ENCODE results near the gene STOM. TPM values are rescaled to one million over a fixed set of nuclear protein-coding genes. Genes with fewer than 3 reads are reported as not detected.

The STOM gene
- total and polyA plus RNA-seq, 4 donors, result 40.5 to 106 (median 63.9) TPM

GRCh38 chr9:121299467-121300282 lies 70.4 kb downstream of the STOM start:
- Histone ChIP-seq H3K9me3 (ENCODE audit: control insufficient read depth, insufficient read depth, low read length) (no peaks in the 10 kb centered on the region), H3K4me3 (ENCODE audit: low read depth, low read length) (peak overlapping the region; percentile 45), H3K27ac (ENCODE audit: low read depth, low read length) (peak overlapping the region; percentile 84), H3K27me3 (ENCODE audit: control insufficient read depth, insufficient read depth, low read length) (peaks cover 10% of the 10 kb centered on the region), H3K4me1 (ENCODE audit: control insufficient read depth, insufficient read depth, low read length) (peaks cover 44% of the 10 kb centered on the region), H3K36me3 (ENCODE audit: control insufficient read depth, insufficient read depth, low read length) (peaks cover 20% of the 10 kb centered on the region)
- 3% methylated on average over 74 of the region's 74 CpGs for WGBS (ENCODE audit: insufficient coverage)
- DNase-seq (ENCODE audit: low read depth in 4 of 6, low spot score in 6 of 6), result peak in 2 of 6 donors; percentile 33 to 60

- peak in 1 of 6 donors; percentile 58 for DNase-seq (ENCODE audit: low read depth in 4 of 6, low spot score in 6 of 6)
These were observed 71.2 kb downstream of the STOM start for GRCh38 chr9:121298689-121299466.

GRCh38 chr9:121298016-121298538 lies 72.0 kb downstream of the STOM start:
- 53% methylated on average over 5 of the region's 7 CpGs for WGBS (ENCODE audit: insufficient coverage)
- H3K27me3 ChIP-seq (ENCODE audit: control insufficient read depth, insufficient read depth, low read length), result peaks cover 10% of the 10 kb centered on the region
- no peaks in the 10 kb centered on the region for H3K9me3 ChIP-seq (ENCODE audit: control insufficient read depth, insufficient read depth, low read length)
- DNase-seq (ENCODE audit: low read depth in 4 of 6, low spot score in 6 of 6), result no peak
- H3K4me3 ChIP-seq (ENCODE audit: low read depth, low read length), result no peak overlapping the region
- peaks cover 13% of the 10 kb centered on the region for H3K36me3 ChIP-seq (ENCODE audit: control insufficient read depth, insufficient read depth, low read length)
- H3K4me1 ChIP-seq (ENCODE audit: control insufficient read depth, insufficient read depth, low read length), result peaks cover 52% of the 10 kb centered on the region
- H3K27ac ChIP-seq (ENCODE audit: low read depth, low read length), result peak overlapping the region; percentile 84

More at GRCh38 chr9:121298689-121299466, 71.2 kb downstream of the STOM start:
- H3K4me1 ChIP-seq (ENCODE audit: control insufficient read depth, insufficient read depth, low read length), result peaks cover 52% of the 10 kb centered on the region
- peaks cover 10% of the 10 kb centered on the region for H3K27me3 ChIP-seq (ENCODE audit: control insufficient read depth, insufficient read depth, low read length)
- H3K36me3 ChIP-seq (ENCODE audit: control insufficient read depth, insufficient read depth, low read length), result peaks cover 16% of the 10 kb centered on the region
- WGBS (ENCODE audit: insufficient coverage), result 42% methylated on average over 12 of the region's 13 CpGs
- no peaks in the 10 kb centered on the region for H3K9me3 ChIP-seq (ENCODE audit: control insufficient read depth, insufficient read depth, low read length)
- peak overlapping the region; percentile 38 for H3K4me3 ChIP-seq (ENCODE audit: low read depth, low read length)
- peak overlapping the region; percentile 84 for H3K27ac ChIP-seq (ENCODE audit: low read depth, low read length)

GRCh38 chr9:121297389-121297788 lies 72.7 kb downstream of the STOM start:
- Histone ChIP-seq H3K36me3 (ENCODE audit: control insufficient read depth, insufficient read depth, low read length) (peaks cover 6% of the 10 kb centered on the region), H3K4me3 (ENCODE audit: low read depth, low read length) (no peak overlapping the region), H3K9me3 (ENCODE audit: control insufficient read depth, insufficient read depth, low read length) (no peaks in the 10 kb centered on the region), H3K27me3 (ENCODE audit: control insufficient read depth, insufficient read depth, low read length) (peaks cover 10% of the 10 kb centered on the region), H3K27ac (ENCODE audit: low read depth, low read length) (peak overlapping the region; percentile 84), H3K4me1 (ENCODE audit: control insufficient read depth, insufficient read depth, low read length) (peaks cover 58% of the 10 kb centered on the region)
- DNase-seq (ENCODE audit: low read depth in 4 of 6, low spot score in 6 of 6), result no peak
- WGBS (ENCODE audit: insufficient coverage), result no CpG with 5 or more reads among the region's 4 CpGs

GRCh38 chr9:121296213-121297127 lies 73.6 kb downstream of the STOM start:
- DNase-seq (ENCODE audit: low read depth in 4 of 6, low spot score in 6 of 6), result no peak
- peaks cover 10% of the 10 kb centered on the region for H3K27me3 ChIP-seq (ENCODE audit: control insufficient read depth, insufficient read depth, low read length)
- 87% methylated on average over 6 of the region's 7 CpGs for WGBS (ENCODE audit: insufficient coverage)
- H3K36me3 ChIP-seq (ENCODE audit: control insufficient read depth, insufficient read depth, low read length), result no peaks in the 10 kb centered on the region
- H3K9me3 ChIP-seq (ENCODE audit: control insufficient read depth, insufficient read depth, low read length), result no peaks in the 10 kb centered on the region
- no peak overlapping the region for H3K4me3 ChIP-seq (ENCODE audit: low read depth, low read length)
- H3K4me1 ChIP-seq (ENCODE audit: control insufficient read depth, insufficient read depth, low read length), result peaks cover 58% of the 10 kb centered on the region
- peak overlapping the region; percentile 15 for H3K27ac ChIP-seq (ENCODE audit: low read depth, low read length)

GRCh38 chr9:121295662-121296191 lies 74.3 kb downstream of the STOM start:
- Histone ChIP-seq H3K27ac (ENCODE audit: low read depth, low read length) (peak overlapping the region; percentile 69), H3K4me1 (ENCODE audit: control insufficient read depth, insufficient read depth, low read length) (peaks cover 54% of the 10 kb centered on the region), H3K4me3 (ENCODE audit: low read depth, low read length) (no peak overlapping the region)

GRCh38 chr9:121294866-121295661 lies 75.0 kb downstream of the STOM start:
- Histone ChIP-seq H3K27ac (ENCODE audit: low read depth, low read length) (peak overlapping the region; percentile 69), H3K4me3 (ENCODE audit: low read depth, low read length) (no peak overlapping the region), H3K27me3 (ENCODE audit: control insufficient read depth, insufficient read depth, low read length) (peaks cover 2% of the 10 kb centered on the region), H3K4me1 (ENCODE audit: control insufficient read depth, insufficient read depth, low read length) (peaks cover 49% of the 10 kb centered on the region), H3K36me3 (ENCODE audit: control insufficient read depth, insufficient read depth, low read length) (no peaks in the 10 kb centered on the region), H3K9me3 (ENCODE audit: control insufficient read depth, insufficient read depth, low read length) (no peaks in the 10 kb centered on the region)
- peak in 1 of 6 donors; percentile 76 for DNase-seq (ENCODE audit: low read depth in 4 of 6, low spot score in 6 of 6)
- WGBS (ENCODE audit: insufficient coverage), result 86% methylated on average over 12 of the region's 13 CpGs

More at GRCh38 chr9:121295662-121296191, 74.3 kb downstream of the STOM start:
- Histone ChIP-seq H3K36me3 (ENCODE audit: control insufficient read depth, insufficient read depth, low read length) (no peaks in the 10 kb centered on the region), H3K9me3 (ENCODE audit: control insufficient read depth, insufficient read depth, low read length) (no peaks in the 10 kb centered on the region), H3K27me3 (ENCODE audit: control insufficient read depth, insufficient read depth, low read length) (peaks cover 6% of the 10 kb centered on the region)
- 62% methylated on average over 5 of the region's 5 CpGs for WGBS (ENCODE audit: insufficient coverage)
- no peak for DNase-seq (ENCODE audit: low read depth in 4 of 6, low spot score in 6 of 6)

- 84% methylated on average over 5 of the region's 6 CpGs for WGBS (ENCODE audit: insufficient coverage)
- H3K27ac ChIP-seq (ENCODE audit: low read depth, low read length), result peak overlapping the region; percentile 69
- peaks cover 52% of the 10 kb centered on the region for H3K4me1 ChIP-seq (ENCODE audit: control insufficient read depth, insufficient read depth, low read length)
- no peak overlapping the region for H3K4me3 ChIP-seq (ENCODE audit: low read depth, low read length)
- H3K36me3 ChIP-seq (ENCODE audit: control insufficient read depth, insufficient read depth, low read length), result no peaks in the 10 kb centered on the region
- DNase-seq (ENCODE audit: low read depth in 4 of 6, low spot score in 6 of 6), result no peak
- H3K27me3 ChIP-seq (ENCODE audit: control insufficient read depth, insufficient read depth, low read length), result peaks cover 2% of the 10 kb centered on the region
- no peaks in the 10 kb centered on the region for H3K9me3 ChIP-seq (ENCODE audit: control insufficient read depth, insufficient read depth, low read length)
These were observed 75.8 kb downstream of the STOM start for GRCh38 chr9:121294151-121294743.

Data from spinal cord (tissue), 10 donors.